ENCODE results near the gene ZNF583. TPM values are rescaled to one million over a fixed set of nuclear protein-coding genes. Genes with fewer than 3 reads are reported as not detected.

Gene ZNF583
- total and polyA plus RNA-seq, 2 of the 13 experiments (the other 11 are each of a cell fraction or from before 2014, with no cell fraction given), result 0.65 to 5.3 TPM

- TF ChIP-seq ZNF609 (CRISPR knock-in tag; IDR thresholded peaks at IDR 0.05; ENCODE audit: borderline replicate concordance) (0 out of 2 replicates have a peak, but pooled peaks have one; percentile 16), ZNF780A (CRISPR knock-in tag; IDR thresholded peaks at IDR 0.05) (no peak), ZNF574 (CRISPR knock-in tag; IDR thresholded peaks at IDR 0.05) (peak; percentile 65), ZNF737 (CRISPR knock-in tag; IDR thresholded peaks at IDR 0.05; ENCODE audit: borderline replicate concordance) (no peak), HNRNPLL (IDR thresholded peaks at IDR 0.05; ENCODE audit: low read depth, low read length, poor library complexity, severe bottlenecking) (peak; percentile 88), JUND (CRISPR knock-in tag; IDR thresholded peaks at IDR 0.05) (no peak), FOXO4 (CRISPR knock-in tag; conservative IDR thresholded peaks at IDR 0.05) (no peak), GFI1 (CRISPR knock-in tag; IDR thresholded peaks at IDR 0.05; ENCODE audit: borderline replicate concordance) (no peak), ZNF3 (CRISPR knock-in tag; IDR thresholded peaks at IDR 0.05) (no peak), CHD2 (IDR thresholded peaks at IDR 0.05; ENCODE audit: low read depth, low read length) (peak; percentile 93), YEATS4 (CRISPR knock-in tag; IDR thresholded peaks at IDR 0.05; ENCODE audit: borderline replicate concordance) (peak; percentile 47; the same call in 1 of the 2 replicates), ZNF431 (CRISPR knock-in tag; IDR thresholded peaks at IDR 0.05; ENCODE audit: borderline replicate concordance, low read depth) (no peak), MYPOP (CRISPR knock-in tag; IDR thresholded peaks at IDR 0.05) (0 out of 2 replicates have a peak, but pooled peaks have one; percentile 38), ZNF746 (CRISPR knock-in tag; IDR thresholded peaks at IDR 0.05) (no peak), PAWR (CRISPR knock-in tag; IDR thresholded peaks at IDR 0.05; ENCODE audit: borderline replicate concordance) (0 out of 2 replicates have a peak, but pooled peaks have one; percentile 52), ZNF496 (CRISPR knock-in tag; IDR thresholded peaks at IDR 0.05; ENCODE audit: insufficient replicate concordance) (no peak), TBX2 (CRISPR knock-in tag; IDR thresholded peaks at IDR 0.05; ENCODE audit: borderline replicate concordance) (peak; percentile 52; the same call in 1 of the 2 replicates), DNMT1 (CRISPR knock-in tag; IDR thresholded peaks at IDR 0.05) (no peak)
These were observed 10.8 kb upstream of the ZNF583 start, which contains the start of gene ZNF582 (continued) for GRCh38 chr19:56393119-56394012.

Data from HepG2 (cell line).